Lower leg skin (tissue), 4 donors: ENCODE measurements around the gene IFT43. TPM values are rescaled to one million over a fixed set of nuclear protein-coding genes. Genes with fewer than 3 reads are reported as not detected.

Experiments used
- DNase-seq, 2 donors: peaks; one replicate each; pipeline ENCODE4 v3.0.0-alpha.2; 2019; ENCODE audit warnings: low spot score in 2 of 2
- H3K4me3 ChIP-seq: fragments of 200-600 bp; sonication (generic); 2 replicates; pipeline ENCODE4 v1.5.1; 2017; ENCODE audit warnings: mild to moderate bottlenecking, low read depth; ENCODE audit not compliant: poor library complexity, severe bottlenecking
- POLR2A ChIP-seq, 2 donors: fragments of 450-650 bp; IDR thresholded peaks; one replicate each; pipeline ENCODE4 v1.6.1; 2016 to 2017; ENCODE audit warnings: antibody characterized with exemption in 2 of 2, mild to moderate bottlenecking in 1 of 2, moderate library complexity in 1 of 2
- WGBS, 2 donors: methylation state at CpG; one replicate each; pipeline ENCODE4 v1.1.5; 2018; 5-methylcytosine and 5-hydroxymethylcytosine counted together
- intact Hi-C: fragments of 100-400 bp; cut with DNase I; formaldehyde crosslinking; loops from one replicate; pipeline ENCODE4 v1.15.0; 2023; ENCODE audit warnings: low total_unique reads
- total RNA-seq, 4 donors: library from RNA; depleted of rRNA; stranded (reverse); fragments of >200 nt; gene quantifications; one replicate each; pipeline ENCODE4 v1.1.0, GENCODE V29; 2016
- TF ChIP-seq, protein P1 (sequence below), 3 donors: fragments of 450-650 bp; IDR thresholded peaks; one replicate each; pipeline ENCODE4 v1.5.1; 2016; ENCODE audit warnings: antibody characterized with exemption in 3 of 3, mild to moderate bottlenecking in 3 of 3, moderate library complexity in 2 of 3

Gene IFT43
- total RNA-seq, 4 donors from 2014 or later, result 18.1 to 30.9 (median 19.7) TPM

DNA sequence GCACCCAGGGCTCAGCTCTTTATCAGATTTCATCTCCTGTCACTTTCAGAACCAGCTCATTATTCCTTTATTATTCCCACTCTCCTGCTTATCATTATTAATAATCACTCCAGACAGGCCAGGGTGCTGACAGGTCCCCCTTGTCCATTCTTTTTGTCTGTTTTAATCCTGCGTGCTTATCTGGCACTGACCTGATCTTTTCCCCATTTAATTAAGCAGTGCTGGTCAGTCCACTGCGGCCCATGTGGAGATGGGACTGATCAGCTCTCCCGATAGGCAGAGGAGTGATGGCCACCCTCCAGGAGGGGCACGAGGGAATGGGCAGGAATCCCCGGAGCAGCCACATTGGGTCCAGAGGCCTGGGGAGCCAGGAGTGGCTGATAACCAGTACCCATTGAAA, 110.7 kb downstream of the IFT43 start:
- intact Hi-C loops, result no loop called here
- no peak overlapping the region for H3K4me3 ChIP-seq
- 90 to 93% methylated on average over 5 of the region's 5 CpGs for WGBS, 2 donors
- TF ChIP-seq, protein P1, sequence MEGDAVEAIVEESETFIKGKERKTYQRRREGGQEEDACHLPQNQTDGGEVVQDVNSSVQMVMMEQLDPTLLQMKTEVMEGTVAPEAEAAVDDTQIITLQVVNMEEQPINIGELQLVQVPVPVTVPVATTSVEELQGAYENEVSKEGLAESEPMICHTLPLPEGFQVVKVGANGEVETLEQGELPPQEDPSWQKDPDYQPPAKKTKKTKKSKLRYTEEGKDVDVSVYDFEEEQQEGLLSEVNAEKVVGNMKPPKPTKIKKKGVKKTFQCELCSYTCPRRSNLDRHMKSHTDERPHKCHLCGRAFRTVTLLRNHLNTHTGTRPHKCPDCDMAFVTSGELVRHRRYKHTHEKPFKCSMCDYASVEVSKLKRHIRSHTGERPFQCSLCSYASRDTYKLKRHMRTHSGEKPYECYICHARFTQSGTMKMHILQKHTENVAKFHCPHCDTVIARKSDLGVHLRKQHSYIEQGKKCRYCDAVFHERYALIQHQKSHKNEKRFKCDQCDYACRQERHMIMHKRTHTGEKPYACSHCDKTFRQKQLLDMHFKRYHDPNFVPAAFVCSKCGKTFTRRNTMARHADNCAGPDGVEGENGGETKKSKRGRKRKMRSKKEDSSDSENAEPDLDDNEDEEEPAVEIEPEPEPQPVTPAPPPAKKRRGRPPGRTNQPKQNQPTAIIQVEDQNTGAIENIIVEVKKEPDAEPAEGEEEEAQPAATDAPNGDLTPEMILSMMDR (IDR thresholded peaks at IDR 0.05), result no peak
- no peak for TF ChIP-seq POLR2A (IDR thresholded peaks at IDR 0.05)
- DNase-seq, result no peak

DNA sequence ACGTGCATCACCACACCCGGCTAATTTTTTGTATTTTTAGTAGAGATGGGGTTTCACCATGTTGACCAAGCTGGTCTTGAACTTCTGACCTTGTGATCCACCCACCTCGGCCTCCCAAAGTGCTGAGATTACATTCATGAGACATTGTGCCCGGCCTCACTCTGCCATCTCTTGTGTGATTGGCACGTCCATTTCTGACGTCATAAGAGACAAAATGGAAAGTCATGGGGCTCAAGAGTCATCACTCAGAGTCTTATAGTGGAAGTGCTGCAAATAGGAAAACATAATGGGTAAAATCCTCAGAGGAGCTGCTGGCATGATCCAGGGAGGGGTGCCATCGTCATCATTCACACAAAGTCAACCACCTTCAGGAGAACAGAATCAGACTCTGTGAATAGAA, 112.0 kb downstream of the IFT43 start:
- WGBS, 2 donors, result 90 to 92% methylated on average over 7 of the region's 7 CpGs
- TF ChIP-seq, protein P1 (IDR thresholded peaks at IDR 0.05), result no peak
- TF ChIP-seq POLR2A (IDR thresholded peaks at IDR 0.05), result no peak
- intact Hi-C loops, result no loop called here
- no peak overlapping the region for H3K4me3 ChIP-seq
- no peak for DNase-seq

DNA sequence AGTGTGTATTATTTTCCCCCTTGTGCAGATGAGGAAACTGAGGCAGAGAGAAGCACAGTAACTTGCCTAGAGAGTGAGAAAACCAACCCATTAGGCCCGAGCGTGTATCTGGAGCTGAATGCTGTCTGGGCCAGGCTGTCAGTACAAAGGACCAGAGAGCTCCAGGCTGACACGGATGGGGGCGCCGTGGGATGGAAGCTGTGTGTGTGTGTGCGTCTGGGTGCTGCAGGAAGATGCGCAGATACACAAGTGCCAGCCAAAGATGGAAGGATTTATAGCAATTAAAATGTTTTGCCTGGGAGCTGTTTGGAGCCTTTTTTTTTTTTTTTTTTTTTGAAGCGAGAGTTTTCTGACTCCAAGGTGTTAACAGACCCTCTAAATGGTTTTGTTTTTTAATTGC, 112.5 kb downstream of the IFT43 start:
- H3K4me3 ChIP-seq, result no peak overlapping the region
- TF ChIP-seq POLR2A (IDR thresholded peaks at IDR 0.05), result no peak
- TF ChIP-seq, protein P1 (IDR thresholded peaks at IDR 0.05), result no peak
- DNase-seq, result no peak
- 71 to 76% methylated on average over 8 of the region's 8 CpGs for WGBS, 2 donors
- intact Hi-C loops, result no loop called here

DNA sequence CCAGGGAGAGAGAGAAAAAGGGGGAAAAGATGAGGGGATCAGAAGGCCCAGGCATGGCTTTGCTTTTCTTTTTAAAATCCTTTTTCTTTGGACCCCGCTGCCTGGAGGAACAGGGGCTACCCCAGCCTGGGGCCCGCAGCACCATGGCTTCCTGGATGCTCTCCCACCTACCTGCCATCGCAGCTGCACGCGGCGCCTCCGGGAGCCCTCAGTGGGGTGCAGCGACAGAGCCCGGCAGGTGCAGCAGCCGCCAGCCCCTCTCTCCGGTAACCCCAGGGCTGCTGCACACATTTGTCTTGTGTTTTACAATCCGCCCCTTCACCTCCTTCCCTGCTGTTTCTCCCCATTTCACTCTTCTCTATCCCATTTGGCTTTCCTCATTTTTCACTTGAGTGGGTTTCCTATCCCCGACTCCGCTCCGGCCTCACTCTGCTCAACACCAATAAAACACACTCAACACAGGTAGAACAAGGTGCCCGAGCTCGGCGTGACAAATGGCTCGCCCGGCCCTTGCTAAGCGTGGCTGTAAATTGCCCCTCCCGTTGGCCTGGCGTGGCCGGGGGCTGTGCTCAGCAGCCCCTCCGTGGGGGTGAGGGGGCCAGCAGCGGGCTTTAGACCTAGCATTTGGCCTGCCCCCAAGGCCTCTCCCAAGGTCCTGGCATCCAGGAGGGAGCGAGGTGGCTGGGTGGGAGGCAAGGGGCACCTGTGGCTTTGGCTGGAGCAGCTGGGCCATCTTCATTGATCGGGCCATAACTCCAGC, 113.5 kb downstream of the IFT43 start:
- intact Hi-C loops, result no loop called here
- H3K4me3 ChIP-seq, result no peak overlapping the region
- TF ChIP-seq, protein P1 (IDR thresholded peaks at IDR 0.05), result no peak
- no peak for TF ChIP-seq POLR2A (IDR thresholded peaks at IDR 0.05)
- DNase-seq, result no peak
- WGBS, 2 donors, result 83 to 90% methylated on average over 26 to 28 of the region's 28 CpGs

DNA sequence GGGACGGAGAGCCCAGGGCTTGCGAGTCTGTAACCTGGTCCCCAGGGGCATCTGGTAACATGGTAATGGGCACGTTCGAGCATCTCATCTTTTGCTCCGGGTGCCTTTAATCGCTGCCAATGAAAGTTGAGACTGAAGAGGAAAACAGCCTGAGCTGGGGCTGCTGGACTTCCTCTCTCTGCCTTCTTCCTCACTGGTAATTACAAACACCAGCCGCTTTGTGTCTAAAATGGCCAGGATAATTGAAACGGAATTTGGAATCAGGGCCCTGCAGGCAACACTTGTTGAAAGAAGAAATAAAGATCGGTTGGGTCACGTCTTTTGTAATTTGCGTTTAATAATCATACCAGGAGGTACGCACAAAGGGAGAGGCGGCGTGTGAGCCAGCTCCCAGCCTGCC, 114.7 kb downstream of the IFT43 start:
- 28 to 33% methylated on average over 14 of the region's 14 CpGs for WGBS, 2 donors
- no peak for DNase-seq
- no peak for TF ChIP-seq POLR2A (IDR thresholded peaks at IDR 0.05)
- TF ChIP-seq, protein P1 (IDR thresholded peaks at IDR 0.05), result no peak
- no peak overlapping the region for H3K4me3 ChIP-seq
- intact Hi-C loops, result no loop called here
